Measurements from ENCODE around the gene RAI1. TPM values are rescaled to one million over a fixed set of nuclear protein-coding genes. Genes with fewer than 3 reads are reported as not detected.

The RAI1 gene
- total and polyA plus RNA-seq, 2 of the 13 experiments (the other 11 are each of a cell fraction or from before 2014, with no cell fraction given) = 3.4 to 5.2 TPM

GRCh38 chr17:17846645-17847044 lies 165.4 kb downstream of the RAI1 start (continued):
- no peak for TF ChIP-seq ZNF281 (CRISPR knock-in tag; IDR thresholded peaks at IDR 0.05; ENCODE audit: borderline replicate concordance)

- H3K4me1 ChIP-seq (ENCODE audit: insufficient read depth, low read length) = peaks cover 62% of the 10 kb centered on the region
- no TSS peak for BruUV-seq (replicated peaks)
- H3K27ac ChIP-seq (ENCODE audit: extremely low read length, insufficient read depth, low read length) = no peak overlapping the region
- intact Hi-C loops (cut with micrococcal nuclease; ENCODE audit: unreplicated experiment) (no loop called here), in situ Hi-C loops (cut with HindIII; ENCODE audit: extremely low pct_ligation_motif_present, low pct_unique_long_range_greater_than_20kb) (no loop called here)
- 79% methylated on average over 10 of the region's 17 CpGs for WGBS (ENCODE audit: low lambda C conversion rate)
- FAIRE-seq (no peak), DNase-seq (ENCODE audit: low spot score) (no peak), ATAC-seq (no peak)
- no peaks in the 10 kb centered on the region for H4K20me1 ChIP-seq (ENCODE audit: insufficient read depth, low read length)
- CTCF ChIA-PET (ENCODE audit: low intra/inter-chr PET ratio, low total read pairs) = no interaction called here
- POLR2A ChIA-PET = interaction anchor here (6.4 kb wide), 1 partner anchor 10 kb away, joined by 51 read pairs; the partner anchor contains the start of gene SREBF1
- no peak overlapping the region for H2AFZ ChIP-seq (ENCODE audit: low read length)
- no peaks in the 10 kb centered on the region for H3K36me3 ChIP-seq (replicated peaks in 1 of 2; ENCODE audit: control insufficient read depth in 1 of 2, insufficient read depth in 2 of 2, low read length in 2 of 2)
- H3K9ac ChIP-seq (ENCODE audit: insufficient read depth, low read depth, low read length) = no peak overlapping the region
- no peak overlapping the region for H3K4me3 ChIP-seq (replicated peaks in 1 of 3; ENCODE audit: insufficient read depth in 1 of 3, low read depth in 2 of 3, low read length in 3 of 3)
- no peak overlapping the region for H3K4me2 ChIP-seq (ENCODE audit: low read depth, low read length)
- H3K9me3 ChIP-seq (ENCODE audit: low read length) = no peaks in the 10 kb centered on the region
- no peaks in the 10 kb centered on the region for H3K79me2 ChIP-seq (ENCODE audit: insufficient read depth, low read length)
- no peak for TF ChIP-seq NFYB (CRISPR knock-in tag; IDR thresholded peaks at IDR 0.05)
- no peak for TF ChIP-seq MBNL3 (CRISPR knock-in tag; conservative IDR thresholded peaks at IDR 0.05)
- TF ChIP-seq ZNF790 (CRISPR knock-in tag; IDR thresholded peaks at IDR 0.05; ENCODE audit: borderline replicate concordance) = no peak
- no peak for TF ChIP-seq CHCHD3 (CRISPR knock-in tag; IDR thresholded peaks at IDR 0.05)
- TF ChIP-seq IRF2 (CRISPR knock-in tag; IDR thresholded peaks at IDR 0.05) = no peak
- no peak for TF ChIP-seq RCOR2 (CRISPR knock-in tag; IDR thresholded peaks at IDR 0.05)
- TF ChIP-seq GABPA (IDR thresholded peaks at IDR 0.05; ENCODE audit: low read depth, low read length) = no peak
- TF ChIP-seq GABPA (CRISPR knock-in tag; IDR thresholded peaks at IDR 0.05; ENCODE audit: low read depth) = no peak
- TF ChIP-seq ZNF468 (CRISPR knock-in tag; IDR thresholded peaks at IDR 0.05) = no peak
- TF ChIP-seq ZNF138 (CRISPR knock-in tag; IDR thresholded peaks at IDR 0.05; ENCODE audit: low read depth) = no peak
- TF ChIP-seq PLSCR1 (CRISPR knock-in tag; IDR thresholded peaks at IDR 0.05; ENCODE audit: borderline replicate concordance) = no peak
- no peak for TF ChIP-seq ADNP (CRISPR knock-in tag; IDR thresholded peaks at IDR 0.05)
- no peak for TF ChIP-seq KDM2A (CRISPR knock-in tag; IDR thresholded peaks at IDR 0.05; ENCODE audit: borderline replicate concordance, low read depth)
- TF ChIP-seq ZKSCAN5 (CRISPR knock-in tag; IDR thresholded peaks at IDR 0.05) = no peak
- TF ChIP-seq ZNF546 (CRISPR knock-in tag; conservative IDR thresholded peaks at IDR 0.05) = no peak
- no peak for TF ChIP-seq RFXAP (CRISPR knock-in tag; IDR thresholded peaks at IDR 0.05; ENCODE audit: borderline replicate concordance)
- no peak for TF ChIP-seq HOXA7 (CRISPR knock-in tag; IDR thresholded peaks at IDR 0.05)
- no peak for TF ChIP-seq ZNF550 (CRISPR knock-in tag; IDR thresholded peaks at IDR 0.05; ENCODE audit: borderline replicate concordance)
- no peak for TF ChIP-seq SCMH1 (CRISPR knock-in tag; IDR thresholded peaks at IDR 0.05; ENCODE audit: borderline replicate concordance)
- TF ChIP-seq MTF2 (CRISPR knock-in tag; IDR thresholded peaks at IDR 0.05; ENCODE audit: borderline replicate concordance) = no peak
- no peak for TF ChIP-seq ZNF737 (CRISPR knock-in tag; IDR thresholded peaks at IDR 0.05; ENCODE audit: borderline replicate concordance)
- no peaks in the 10 kb centered on the region; a peak in 2 of 5 replicates for H3K27me3 ChIP-seq (ENCODE audit: control insufficient read depth in 1 of 2, insufficient read depth in 2 of 2, low read length in 2 of 2)
These were observed 165.9 kb downstream of the RAI1 start for GRCh38 chr17:17847118-17847689.

Data from HepG2 (cell line).